Left lung (tissue), 10 donors: Measurements from ENCODE around the gene NGB. TPM values are rescaled to one million over a fixed set of nuclear protein-coding genes. Genes with fewer than 3 reads are reported as not detected.

Experiments used
- ATAC-seq: fragments of 200-7000 bp; cut with Tn5 transposase; one replicate; pipeline ENCODE4 v1.9.1; 2020; ENCODE audit warnings: moderate library complexity
- DNase-seq, 4 donors: peaks; one replicate each; pipeline ENCODE4 v3.0.0-alpha.2; 2013 to 2020
- H3K27ac ChIP-seq, 2 donors: fragments of 200-600 bp; sonication (generic) in 1 of 2; one replicate each; pipeline versions ENCODE4 v1.5.0 to v1.8.0; 2020 to 2021
- H3K27me3 ChIP-seq, 2 donors: fragments of 200-600 bp; sonication (generic) in 1 of 2; one replicate each; pipeline versions ENCODE4 v1.5.0 to v1.8.0; 2020 to 2021
- H3K36me3 ChIP-seq, 2 donors: fragments of 200-600 bp; sonication (generic) in 1 of 2; one replicate each; pipeline versions ENCODE4 v1.5.0 to v1.8.0; 2020 to 2021
- H3K4me1 ChIP-seq, 2 donors: fragments of 200-600 bp; one replicate each; pipeline ENCODE4 v1.8.0; 2021
- H3K4me3 ChIP-seq, 2 donors: fragments of 200-600 bp; sonication (generic) in 1 of 2; one replicate each; pipeline versions ENCODE4 v1.5.0 to v1.8.0; 2020 to 2021; ENCODE audit warnings: mild to moderate bottlenecking in 1 of 2
- H3K9me3 ChIP-seq, 2 donors: fragments of 200-600 bp; sonication (generic) in 1 of 2; one replicate each; pipeline versions ENCODE4 v1.5.0 to v1.8.0; 2020 to 2021
- CTCF ChIP-seq, 2 donors: fragments of 200-600 bp; sonication (generic) in 1 of 2; IDR thresholded peaks; one replicate each; pipeline versions ENCODE4 v1.5.0 to v1.8.0; 2021; ENCODE audit warnings: antibody characterized with exemption in 2 of 2
- intact Hi-C, 2 donors: fragments of 100-400 bp; cut with DNase I; formaldehyde crosslinking; loops; one replicate each; pipeline versions ENCODE4 v1.11.2 to v1.14.2; 2022
- polyA plus RNA-seq, 6 donors: library from polyadenylated mRNA; unstranded; fragments of 120-200 nt; gene quantifications; one replicate each; pipeline ENCODE4 v1.2.1, GENCODE V29; 2013; ENCODE audit not compliant: insufficient read length in 6 of 6
- total RNA-seq, 2 donors: library from RNA; stranded (reverse); fragmentation: NEBNext Ultra II Directional; extraction: Animal tissue kit (Norgen Biotek cat#: 25700); gene quantifications; one replicate each; pipeline ENCODE4 v1.2.1, GENCODE V29; 2021
- donor health status: DM: no; HTN: yes; CAD: no.
- donor health status: DM: no; HTN: no; CAD: no.

The NGB gene
- total and polyA plus RNA-seq, 8 donors, result not detected

GRCh38 chr14:77311217-77311616 lies 40.2 kb upstream of the NGB start:
- H3K4me1 ChIP-seq, result peaks cover 9 to 22% of the 10 kb centered on the region in 2 donors
- no peak for DNase-seq
- no peaks in the 10 kb centered on the region for H3K36me3 ChIP-seq
- no peak for ATAC-seq
- H3K9me3 ChIP-seq, result no peaks in the 10 kb centered on the region
- no peak for TF ChIP-seq CTCF (IDR thresholded peaks at IDR 0.05)
- H3K4me3 ChIP-seq, result no peak overlapping the region
- H3K27me3 ChIP-seq, result no peaks in the 10 kb centered on the region
- no peak overlapping the region for H3K27ac ChIP-seq
- intact Hi-C loops, result loop anchor here in 1 of 2 donors (10.0 kb wide), 1 partner anchor 156 kb away; no protein-coding TSS in a partner anchor

- H3K36me3 ChIP-seq, result peaks cover 0 to 7% of the 10 kb centered on the region in 2 donors
- no peaks in the 10 kb centered on the region for H3K9me3 ChIP-seq
- H3K27me3 ChIP-seq, result no peaks in the 10 kb centered on the region
- ATAC-seq, result no peak
- H3K4me3 ChIP-seq, result no peak overlapping the region
- intact Hi-C loops, result loop anchor here in 1 of 2 donors (10.0 kb wide), 1 partner anchor 155 kb away; no protein-coding TSS in a partner anchor
- no peak for DNase-seq
- H3K27ac ChIP-seq, result no peak overlapping the region
- peaks cover 9 to 14% of the 10 kb centered on the region in 2 donors for H3K4me1 ChIP-seq
- no peak for TF ChIP-seq CTCF (IDR thresholded peaks at IDR 0.05)
Measured at GRCh38 chr14:77310026-77310425, 39.0 kb upstream of the NGB start.

- H3K27me3 ChIP-seq, result no peaks in the 10 kb centered on the region
- DNase-seq (no peak), ATAC-seq (no peak)
- intact Hi-C loops, result no loop called here
- H3K4me1 ChIP-seq, result peaks cover 9 to 21% of the 10 kb centered on the region in 2 donors
- H3K36me3 ChIP-seq, result peaks cover 0 to 7% of the 10 kb centered on the region in 2 donors
- no peak overlapping the region for H3K4me3 ChIP-seq
- TF ChIP-seq CTCF (IDR thresholded peaks at IDR 0.05), result no peak
- H3K27ac ChIP-seq, result no peak overlapping the region
- H3K9me3 ChIP-seq, result no peaks in the 10 kb centered on the region
Measured at GRCh38 chr14:77309131-77309530, 38.1 kb upstream of the NGB start.

GRCh38 chr14:77306851-77307496 lies 36.0 kb upstream of the NGB start:
- TF ChIP-seq CTCF (IDR thresholded peaks at IDR 0.05), result no peak
- H3K27ac ChIP-seq, result no peak overlapping the region
- no peak for ATAC-seq

GRCh38 chr14:77306416-77306815 lies 35.4 kb upstream of the NGB start:
- H3K4me3 ChIP-seq, result no peak overlapping the region
- no peak overlapping the region for H3K27ac ChIP-seq
- intact Hi-C loops, result no loop called here
- H3K4me1 ChIP-seq, result peaks cover 16 to 37% of the 10 kb centered on the region in 2 donors
- H3K36me3 ChIP-seq, result peaks cover 0 to 7% of the 10 kb centered on the region in 2 donors
- H3K9me3 ChIP-seq, result no peaks in the 10 kb centered on the region
- TF ChIP-seq CTCF (IDR thresholded peaks at IDR 0.05), result no peak
- no peak for ATAC-seq
- H3K27me3 ChIP-seq, result no peaks in the 10 kb centered on the region
- DNase-seq, result no peak

More at GRCh38 chr14:77306851-77307496, 36.0 kb upstream of the NGB start:
- no peak for DNase-seq
- intact Hi-C loops, result no loop called here
- Histone ChIP-seq H3K36me3 (peaks cover 0 to 7% of the 10 kb centered on the region in 2 donors), H3K27me3 (no peaks in the 10 kb centered on the region), H3K4me1 (peaks cover 16 to 38% of the 10 kb centered on the region in 2 donors), H3K9me3 (no peaks in the 10 kb centered on the region), H3K4me3 (no peak overlapping the region)
